Thymus (tissue), 11 donors: ENCODE data around the gene SS18L1. TPM values are rescaled to one million over a fixed set of nuclear protein-coding genes. Genes with fewer than 3 reads are reported as not detected.
A peak's percentile ranks its signal among the peaks of the same experiment; 100 is the strongest.

Experiments used
- DNase-seq, 9 donors: peaks; one replicate each; pipeline ENCODE4 v3.0.0-alpha.2; 2013; ENCODE audit warnings: low spot score in 9 of 9, low read depth in 6 of 9, missing footprints in 1 of 9
- H3K27ac ChIP-seq, 2 donors: one replicate each; pipeline ENCODE4 v1.5.1; 2013; ENCODE audit warnings: control low read depth in 1 of 2, low read depth in 1 of 2, low read length in 1 of 2, mild to moderate bottlenecking in 1 of 2, moderate library complexity in 1 of 2
- H3K27me3 ChIP-seq, 2 donors: one replicate each; pipeline ENCODE4 v1.5.1; 2013; ENCODE audit warnings: low read length in 1 of 2; ENCODE audit not compliant: control insufficient read depth in 2 of 2, insufficient read depth in 1 of 2
- H3K36me3 ChIP-seq, 2 donors: one replicate each; pipeline ENCODE4 v1.5.1; 2013; ENCODE audit warnings: low read length in 1 of 2, mild to moderate bottlenecking in 1 of 2, moderate library complexity in 1 of 2; ENCODE audit not compliant: control insufficient read depth in 2 of 2, insufficient read depth in 2 of 2
- H3K4me1 ChIP-seq, 2 donors: one replicate each; pipeline ENCODE4 v1.5.1; 2013; ENCODE audit warnings: low read length in 2 of 2; ENCODE audit not compliant: control insufficient read depth in 2 of 2, insufficient read depth in 2 of 2
- H3K4me3 ChIP-seq, 2 donors: one replicate each; pipeline ENCODE4 v1.5.1; 2013; ENCODE audit warnings: low read length in 2 of 2, control low read depth in 1 of 2, mild to moderate bottlenecking in 1 of 2
- H3K9me3 ChIP-seq, 2 donors: one replicate each; pipeline ENCODE4 v1.5.1; 2013; ENCODE audit warnings: low read length in 1 of 2, mild to moderate bottlenecking in 1 of 2; ENCODE audit not compliant: control insufficient read depth in 2 of 2, insufficient read depth in 1 of 2
- WGBS: extraction: QIAGEN DNeasy Blood & Tissue Kit; methylation state at CpG from one replicate; pipeline ENCODE4 v1.1.7; 2013; 5-methylcytosine and 5-hydroxymethylcytosine counted together
- polyA plus RNA-seq: library from polyadenylated mRNA; stranded (reverse); fragments of 200-250 nt; gene quantifications from one replicate; pipeline ENCODE4 v1.2.3, GENCODE V29; 2013
- total RNA-seq: library from RNA; stranded (reverse); fragments of 120-200 nt; gene quantifications from one replicate; pipeline ENCODE4 v1.2.4, GENCODE V29; 2013
- donor health status: healthy.

The SS18L1 gene
- total and polyA plus RNA-seq, 2 donors = 6.2 to 22.3 TPM

DNA sequence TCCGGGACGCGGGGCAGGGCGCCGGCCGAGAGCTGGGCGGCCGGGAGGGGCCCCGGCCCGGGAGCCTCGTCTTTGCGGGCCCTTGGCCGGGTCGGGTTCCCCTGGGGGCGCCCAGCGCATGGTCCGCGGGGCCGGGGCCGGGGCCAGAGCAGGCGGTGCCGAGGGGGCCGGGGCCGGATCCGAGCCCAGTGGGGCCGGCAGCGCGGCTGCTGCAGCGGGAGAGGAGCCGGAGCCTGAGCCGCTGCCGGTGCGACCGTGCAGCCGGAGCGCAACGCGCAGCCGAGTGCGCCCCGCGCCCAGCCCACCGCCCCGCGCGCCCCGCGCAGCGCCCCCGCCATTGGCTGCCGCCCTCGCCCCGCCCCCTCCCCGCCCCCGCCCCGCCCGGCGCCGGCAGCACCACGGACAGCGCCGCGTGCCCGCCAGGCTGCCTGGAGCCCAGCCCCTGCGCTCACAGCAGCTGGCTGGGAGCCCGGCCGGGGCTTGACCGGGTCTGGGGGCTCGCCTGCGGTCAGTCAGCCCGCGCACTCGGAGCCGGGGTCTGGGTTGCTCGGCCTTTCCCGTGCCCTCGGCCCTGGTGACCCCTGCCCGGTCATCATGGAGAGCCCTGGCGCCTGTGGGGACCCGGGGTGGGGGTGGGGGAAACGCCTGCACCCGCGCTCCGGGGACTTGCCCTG lies 76.6 kb downstream of the SS18L1 start, which contains the start of gene HRH3:
TSS of gene HRH3 (minus strand) at position 287 of the 674 bp plus-strand sequence. CDS start 308 bp downstream, outside the sequence.
- 2% methylated on average over 84 of the region's 84 CpGs for WGBS
- DNase-seq = peak in 5 of 9 donors; percentile 34 to 69 (median 52)
- peaks cover 48 to 92% of the 10 kb centered on the region in 2 donors for H3K27me3 ChIP-seq
- H3K4me1 ChIP-seq = peaks cover 3 to 4% of the 10 kb centered on the region in 2 donors
- H3K9me3 ChIP-seq = no peaks in the 10 kb centered on the region
- H3K36me3 ChIP-seq = no peaks in the 10 kb centered on the region
- peak within 1 kb of the TSS in 1 of 2 donors; percentile 45 for H3K4me3 ChIP-seq
- H3K27ac ChIP-seq = no peak within 1 kb of the TSS

DNA sequence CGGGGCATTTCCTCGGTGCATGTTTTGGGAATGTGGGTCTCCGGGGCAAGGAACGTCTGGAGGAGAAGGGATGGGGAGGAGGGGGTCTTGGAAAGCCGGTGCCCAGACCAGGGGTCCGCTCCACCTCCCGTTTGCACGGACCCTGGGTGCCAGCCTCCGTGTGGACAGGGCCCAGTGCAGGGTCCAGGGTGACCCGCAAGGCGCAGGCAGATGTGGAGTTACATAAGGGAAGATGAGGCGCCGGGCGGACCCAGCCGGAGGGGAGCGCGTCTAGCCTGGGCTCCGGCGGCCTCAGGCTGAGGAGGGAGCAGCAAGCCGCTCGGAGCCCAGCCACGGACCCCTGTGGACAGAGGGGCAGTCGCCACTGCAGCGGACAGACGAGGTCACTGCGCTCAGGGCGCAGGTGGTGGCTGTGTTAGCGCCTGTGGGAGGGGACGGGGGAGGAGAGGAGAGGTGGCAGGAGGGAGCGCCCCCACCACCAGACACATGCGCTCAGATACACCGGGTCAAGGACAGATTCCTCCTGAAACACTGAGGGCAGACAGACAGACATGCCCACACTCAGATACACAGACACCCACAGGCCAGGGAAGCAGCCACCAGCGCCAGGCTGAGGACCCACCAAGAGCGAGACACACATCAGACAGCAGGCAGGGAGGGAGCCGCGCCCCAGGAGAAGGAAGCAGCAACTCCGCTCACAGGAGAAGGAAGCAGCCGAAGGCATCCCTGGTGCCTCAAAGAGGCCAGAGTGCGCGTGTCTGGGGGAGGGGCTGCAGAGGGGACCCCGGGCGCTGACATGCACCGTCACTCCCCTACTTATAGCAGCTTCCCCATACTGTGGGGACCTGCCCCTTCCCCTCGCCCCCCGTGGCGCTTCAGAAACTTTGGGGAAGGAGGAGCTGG lies 77.3 kb downstream of the SS18L1 start:
- Histone ChIP-seq H3K27ac (no peak overlapping the region), H3K27me3 (peaks cover 48 to 93% of the 10 kb centered on the region in 2 donors), H3K36me3 (no peaks in the 10 kb centered on the region), H3K9me3 (no peaks in the 10 kb centered on the region), H3K4me1 (peaks cover 3 to 4% of the 10 kb centered on the region in 2 donors), H3K4me3 (no peak overlapping the region)
- DNase-seq = no peak
- WGBS = 6% methylated on average over 46 of the region's 46 CpGs

DNA sequence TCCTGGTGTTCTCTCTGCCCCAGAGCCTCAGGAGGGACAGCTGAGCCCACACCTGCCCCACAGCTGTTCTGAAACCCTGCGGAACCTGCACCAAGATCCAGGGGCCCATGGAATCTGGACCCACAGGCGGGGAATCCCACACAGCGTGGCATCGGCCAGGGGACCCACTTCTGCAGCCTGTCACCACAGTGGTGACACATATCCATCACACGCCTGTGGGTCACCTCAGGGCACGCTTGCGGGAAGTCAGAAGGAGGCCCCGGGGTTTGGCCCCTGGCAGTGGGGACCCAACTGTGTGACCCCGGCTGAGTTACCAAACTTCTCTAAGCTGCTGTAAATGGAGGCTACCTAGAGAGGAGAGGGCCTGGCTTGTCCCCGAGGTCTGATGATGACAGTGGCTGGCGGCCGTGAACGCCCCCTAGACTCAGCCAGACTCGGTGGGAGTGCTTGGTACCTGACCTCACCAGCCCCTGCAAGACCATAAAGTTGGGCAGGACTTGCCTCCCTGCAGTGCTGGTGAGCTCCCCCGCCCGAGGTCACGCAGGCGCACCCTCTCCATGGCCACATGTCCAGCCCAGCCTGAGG lies 78.8 kb downstream of the SS18L1 start:
- 92% methylated on average over 18 of the region's 18 CpGs for WGBS
- Histone ChIP-seq H3K36me3 (no peaks in the 10 kb centered on the region), H3K4me3 (no peak overlapping the region), H3K27ac (no peak overlapping the region), H3K27me3 (peaks cover 38 to 93% of the 10 kb centered on the region in 2 donors), H3K9me3 (no peaks in the 10 kb centered on the region), H3K4me1 (peaks cover 3 to 4% of the 10 kb centered on the region in 2 donors)
- no peak for DNase-seq

DNA sequence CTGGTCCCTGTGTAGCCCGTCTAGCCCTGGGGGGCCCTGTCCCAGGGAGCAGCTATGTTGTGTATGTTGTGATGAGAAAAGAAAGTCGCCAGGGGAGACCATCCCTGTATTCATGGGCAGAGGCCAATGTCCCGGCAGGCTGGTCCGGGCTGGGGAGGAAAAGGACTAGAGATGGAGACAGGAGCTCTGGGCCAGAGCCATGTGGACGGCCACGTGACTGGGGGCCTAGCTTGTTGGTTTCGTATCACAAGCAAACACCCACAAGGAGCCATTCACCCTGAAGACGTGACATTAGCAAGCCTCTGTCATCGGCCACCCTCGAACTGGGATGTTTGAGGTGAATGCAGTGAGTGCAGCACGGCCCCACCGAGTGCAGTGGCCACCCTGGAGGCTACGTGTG lies 79.4 kb downstream of the SS18L1 start:
- 86% methylated on average over 13 of the region's 13 CpGs for WGBS
- H3K27me3 ChIP-seq = peaks cover 36 to 93% of the 10 kb centered on the region in 2 donors
- H3K4me3 ChIP-seq = no peak overlapping the region
- H3K27ac ChIP-seq = no peak overlapping the region
- no peaks in the 10 kb centered on the region for H3K36me3 ChIP-seq
- no peak for DNase-seq
- peaks cover 3 to 4% of the 10 kb centered on the region in 2 donors for H3K4me1 ChIP-seq
- no peaks in the 10 kb centered on the region for H3K9me3 ChIP-seq

DNA sequence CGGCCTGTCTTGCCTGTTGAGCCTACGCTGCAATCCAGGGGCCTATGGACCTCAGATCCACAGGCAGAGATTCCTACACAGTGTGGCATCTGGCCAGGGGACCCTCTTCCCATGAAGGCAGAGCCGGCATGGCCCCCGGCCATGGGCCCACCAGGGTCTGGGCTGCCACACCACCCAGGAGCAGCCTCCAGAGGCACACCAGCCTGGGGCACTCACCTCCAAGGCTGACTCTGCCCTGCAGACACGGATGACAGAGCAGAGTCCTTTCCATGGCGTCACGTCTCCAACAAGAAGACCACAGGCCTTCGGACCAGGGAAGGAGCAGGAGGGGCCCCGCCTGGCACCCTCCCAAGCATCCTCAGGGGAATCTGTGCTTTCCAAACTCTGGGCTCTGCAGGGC lies 80.0 kb downstream of the SS18L1 start:
- no peak for DNase-seq
- Histone ChIP-seq H3K27me3 (peaks cover 30 to 93% of the 10 kb centered on the region in 2 donors), H3K4me3 (no peak overlapping the region), H3K9me3 (no peaks in the 10 kb centered on the region), H3K36me3 (no peaks in the 10 kb centered on the region), H3K27ac (no peak overlapping the region), H3K4me1 (peaks cover 3 to 4% of the 10 kb centered on the region in 2 donors)
- WGBS = 89% methylated on average over 9 of the region's 9 CpGs

GRCh38 chr20:62224113-62224855 lies 80.7 kb downstream of the SS18L1 start:
- Histone ChIP-seq H3K4me1 (peaks cover 3% of the 10 kb centered on the region in 2 donors), H3K36me3 (no peaks in the 10 kb centered on the region), H3K27me3 (peaks cover 23 to 86% of the 10 kb centered on the region in 2 donors), H3K4me3 (no peak overlapping the region), H3K9me3 (no peaks in the 10 kb centered on the region), H3K27ac (no peak overlapping the region)
- DNase-seq = no peak
- WGBS = 72% methylated on average over 21 of the region's 21 CpGs

- no peak for DNase-seq
- H3K27me3 ChIP-seq = peaks cover 16 to 81% of the 10 kb centered on the region in 2 donors
- 92% methylated on average over 13 of the region's 13 CpGs for WGBS
- peaks cover 0 to under 1% of the 10 kb centered on the region in 2 donors for H3K4me1 ChIP-seq
- no peaks in the 10 kb centered on the region for H3K36me3 ChIP-seq
- H3K9me3 ChIP-seq = no peaks in the 10 kb centered on the region
- no peak overlapping the region for H3K4me3 ChIP-seq
- H3K27ac ChIP-seq = no peak overlapping the region
Observed at GRCh38 chr20:62225026-62225425, 81.5 kb downstream of the SS18L1 start.

DNA sequence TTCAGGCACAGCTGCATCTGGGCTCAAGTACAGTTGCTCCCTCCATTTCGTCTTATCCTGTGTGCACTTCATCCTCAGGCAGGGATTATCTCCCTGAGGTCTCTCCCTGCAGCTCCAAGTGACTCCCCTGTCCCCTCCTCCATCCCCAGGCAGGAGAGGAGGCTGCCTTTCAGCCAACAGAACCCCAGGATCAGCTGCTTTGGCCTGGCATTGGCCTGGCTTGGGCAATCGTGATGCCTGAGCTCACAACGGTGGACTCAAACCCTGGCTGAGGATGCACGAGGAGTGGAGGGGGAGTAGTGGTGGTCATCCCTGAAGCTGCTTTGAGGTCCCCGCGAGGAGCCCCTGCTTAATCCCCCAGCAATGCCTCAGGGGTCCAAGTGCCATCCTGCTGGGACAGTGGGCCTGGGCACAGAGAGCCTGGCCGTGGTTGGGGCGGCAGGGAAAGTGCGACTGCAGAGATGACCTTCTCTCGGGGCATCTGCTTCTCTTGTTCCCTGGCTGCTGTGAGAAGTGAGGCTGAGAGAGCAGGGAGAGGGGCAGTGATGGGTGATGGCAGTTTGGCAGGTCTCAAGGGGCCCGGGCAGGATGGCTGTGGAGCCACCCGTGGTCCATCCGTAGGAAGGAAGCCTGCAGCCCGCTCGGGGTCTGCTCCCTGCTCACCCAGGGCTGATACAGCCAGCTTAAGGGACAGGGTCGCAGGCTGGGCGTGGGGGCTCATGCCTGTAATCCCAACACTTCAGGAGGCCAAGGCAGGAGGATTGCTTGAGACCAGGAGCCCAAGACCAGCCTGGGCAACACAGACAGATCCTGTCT lies 82.5 kb downstream of the SS18L1 start:
- Histone ChIP-seq H3K9me3 (no peaks in the 10 kb centered on the region), H3K27ac (no peak overlapping the region), H3K4me1 (no peaks in the 10 kb centered on the region), H3K27me3 (peaks cover 8 to 73% of the 10 kb centered on the region in 2 donors), H3K4me3 (no peak overlapping the region), H3K36me3 (no peaks in the 10 kb centered on the region)
- no peak for DNase-seq
- WGBS = 89% methylated on average over 17 of the region's 17 CpGs
